GM12878 (cell line): Measurements from ENCODE around the gene RALGAPB. TPM values are rescaled to one million over a fixed set of nuclear protein-coding genes. Genes with fewer than 3 reads are reported as not detected.

Experiments
- ATF7 ChIP-seq: fragments of 450-650 bp; IDR thresholded peaks from 2 replicates; pipeline ENCODE4 v1.6.1; 2016; ENCODE audit warnings: low read depth, mild to moderate bottlenecking
- BCL3 ChIP-seq: IDR thresholded peaks from 2 replicates; pipeline ENCODE4 v1.6.1; 2011; ENCODE audit warnings: borderline replicate concordance, low read depth, mild to moderate bottlenecking, moderate library complexity, low read length; ENCODE audit not compliant: insufficient read depth, poor library complexity, severe bottlenecking
- CEBPB ChIP-seq, 2 experiments: fragments of 150-350 bp in 1 of 2; IDR thresholded peaks; 2 replicates each; pipeline ENCODE4 v1.6.1; 2012 to 2014; ENCODE audit warnings: low read depth in 2 of 2, low read length in 2 of 2, borderline replicate concordance in 1 of 2, inconsistent platforms in 1 of 2
- CHD2 ChIP-seq: IDR thresholded peaks from 2 replicates; pipeline ENCODE4 v1.6.1; 2011; ENCODE audit warnings: low read depth, low read length, improper control_type of control experiment, borderline replicate concordance
- CTCF ChIP-seq, 3 experiments: IDR thresholded peaks in 2 of 3; conservative IDR thresholded peaks in 1 of 3; 2 replicates each; pipeline ENCODE4 v1.5.1; 2011; ENCODE audit warnings: low read depth in 3 of 3, low read length in 3 of 3, mild to moderate bottlenecking in 3 of 3, control low read depth in 2 of 3, moderate library complexity in 2 of 3, inconsistent platforms in 1 of 3, mixed read lengths in 1 of 3; ENCODE audit not compliant: control insufficient read depth in 2 of 3, insufficient read depth in 1 of 3; ENCODE audit errors: extremely low read depth in 1 of 3
- E2F4 ChIP-seq: IDR thresholded peaks from 2 replicates; pipeline ENCODE4 v1.6.1; 2012; ENCODE audit warnings: low read depth, low read length, improper control_type of control experiment
- GABPA ChIP-seq: IDR thresholded peaks from 2 replicates; pipeline ENCODE4 v1.6.1; 2014; ENCODE audit warnings: antibody characterized with exemption, low read depth, mild to moderate bottlenecking, inconsistent platforms
- IKZF1 ChIP-seq: fragments of 450-650 bp; conservative IDR thresholded peaks from 2 replicates; pipeline ENCODE4 v1.6.1; 2017; ENCODE audit warnings: antibody characterized with exemption, mild to moderate bottlenecking
- NFYA ChIP-seq: IDR thresholded peaks from 2 replicates; pipeline ENCODE4 v1.6.1; 2011; ENCODE audit warnings: low read depth, mild to moderate bottlenecking, low read length, improper control_type of control experiment, borderline replicate concordance
- POLR2A ChIP-seq: IDR thresholded peaks from 2 replicates; pipeline ENCODE4 v1.6.1; 2011; ENCODE audit warnings: low read depth, mild to moderate bottlenecking, low read length
- POU2F2 ChIP-seq: IDR thresholded peaks from 3 replicates; pipeline ENCODE4 v1.6.1; 2011; ENCODE audit warnings: low read depth, mild to moderate bottlenecking, low read length, borderline replicate concordance
- RCOR1 ChIP-seq: conservative IDR thresholded peaks from 2 replicates; pipeline ENCODE4 v1.6.1; 2012; ENCODE audit warnings: low read depth, low read length, improper control_type of control experiment
- SP1 ChIP-seq: IDR thresholded peaks from one replicate; pipeline ENCODE4 v1.6.1; 2011; ENCODE audit warnings: low read depth, low read length
- TCF12 ChIP-seq: IDR thresholded peaks from 2 replicates; pipeline ENCODE4 v1.6.1; 2011; ENCODE audit warnings: low read depth, mild to moderate bottlenecking, low read length
- TCF3 ChIP-seq: IDR thresholded peaks from 2 replicates; pipeline ENCODE4 v1.6.1; 2012; ENCODE audit warnings: low read depth, mild to moderate bottlenecking, low read length, borderline replicate concordance; ENCODE audit not compliant: insufficient read depth
- ZBTB11 ChIP-seq: fragments of 450-650 bp; formaldehyde crosslinking; IDR thresholded peaks from 2 replicates; pipeline ENCODE4 v1.5.0; 2022; ENCODE audit warnings: mild to moderate bottlenecking, missing genetic modification characterization
- ZBTB4 ChIP-seq: fragments of 450-650 bp; formaldehyde crosslinking; IDR thresholded peaks from 2 replicates; pipeline ENCODE4 v1.4.0; 2022; ENCODE audit warnings: mild to moderate bottlenecking, moderate library complexity
- polyA plus RNA-seq, 11 experiments: library from polyadenylated mRNA; depleted of rRNA in 4 of 11; unstranded in 6 of 11; stranded (reverse) in 5 of 11; fragments of >200 nt; fragmentation: Nextera tagmentation in 4 of 11; fragmentation: Illumina TruSeq in 1 of 11; extraction: Ambion mirVana in 4 of 11; extraction: Trizol in 1 of 11; gene quantifications; 1 replicate in 1 of 11; 2 replicates in 10 of 11; pipeline versions ENCODE4 v1.2.1 to v1.2.3, GENCODE V29; 2011 to 2016; ENCODE audit warnings: inconsistent platforms in 2 of 11, missing spikeins in 2 of 11, low read depth in 1 of 11
- total RNA-seq, 4 experiments: library from RNA; depleted of rRNA in 3 of 4; stranded (reverse); fragments of >200 nt in 3 of 4; fragmentation: Illumina TruSeq in 1 of 4; extraction: Trizol in 1 of 4; gene quantifications; 2 replicates each; pipeline versions ENCODE4 v1.2.1 to v1.2.3, GENCODE V29; 2013 to 2021

The RALGAPB gene
- total and polyA plus RNA-seq, 10 of the 15 experiments (the other 5 are each of a cell fraction or from before 2014, with no cell fraction given): 3.7 to 23.2 (median 15.5) TPM

GRCh38 chr20:38472513-38473366 lies at the start of gene RALGAPB (continued):
- TF ChIP-seq E2F4: no peak
- no peak for TF ChIP-seq ZBTB4
- 0 out of 2 replicates have a peak, but pooled peaks have one; percentile 73 for TF ChIP-seq GABPA
- no peak for TF ChIP-seq RCOR1
- peak; percentile 27; the same call in 1 of the 2 replicates for TF ChIP-seq ZBTB11 (CRISPR knock-in tag)
- TF ChIP-seq POU2F2: peak; percentile 40; the same call in 1 of the 3 replicates
- peak; percentile 57 for TF ChIP-seq SP1
- TF ChIP-seq TCF3: peak; percentile 50; the same call in 1 of the 2 replicates
- TF ChIP-seq ATF7: peak; percentile 65; the same call in 1 of the 2 replicates
- TF ChIP-seq CTCF (IDR thresholded peaks at IDR 0.05 in 2 of 3, conservative IDR thresholded peaks at IDR 0.05 in 1 of 3; ENCODE audit: control insufficient read depth in 2 of 3, extremely low read depth in 1 of 3, insufficient read depth in 1 of 3, low read depth in 3 of 3, low read length in 3 of 3): peak; percentile 40 to 46 (median 46); a peak in 4 of 6 replicates
- no peak for TF ChIP-seq BCL3
- TF ChIP-seq TCF12: peak; percentile 67; the same call in 1 of the 2 replicates
- TF ChIP-seq CEBPB (IDR thresholded peaks at IDR 0.05; ENCODE audit: borderline replicate concordance in 1 of 2, low read depth in 2 of 2, low read length in 2 of 2): no peak
- peak; percentile 86 for TF ChIP-seq POLR2A
- no peak for TF ChIP-seq NFYA
- peak; percentile 34; the same call in 1 of the 2 replicates for TF ChIP-seq CHD2
- TF ChIP-seq IKZF1: peak; percentile 97
